HepG2 (cell line): ENCODE measurements around the gene GFER. TPM values are rescaled to one million over a fixed set of nuclear protein-coding genes. Genes with fewer than 3 reads are reported as not detected.

ENCODE experiments used
- AHR ChIP-seq: IDR thresholded peaks from 2 replicates; pipeline ENCODE4 v1.6.1; 2018; ENCODE audit warnings: missing genetic modification reagents, missing compliant biosample characterization
- KDM2A ChIP-seq: sonication (generic); formaldehyde crosslinking; IDR thresholded peaks from 2 replicates; pipeline ENCODE4 v1.4.0; 2020; ENCODE audit warnings: low read depth, missing genetic modification reagents, borderline replicate concordance
- NPAS2 ChIP-seq: sonication (generic); formaldehyde crosslinking; IDR thresholded peaks from 2 replicates; pipeline ENCODE4 v1.8.0; 2022; ENCODE audit warnings: mild to moderate bottlenecking, missing genetic modification reagents, borderline replicate concordance
- WIZ ChIP-seq: sonication (generic); formaldehyde crosslinking; IDR thresholded peaks from 2 replicates; pipeline ENCODE4 v1.5.1; 2020; ENCODE audit warnings: mild to moderate bottlenecking, missing genetic modification reagents
- ZC3H13 ChIP-seq: sonication (generic); formaldehyde crosslinking; IDR thresholded peaks from 2 replicates; pipeline ENCODE4 v1.8.1; 2023; ENCODE audit warnings: mild to moderate bottlenecking, missing genetic modification reagents, moderate library complexity
- ZNF792 ChIP-seq: IDR thresholded peaks from 2 replicates; pipeline ENCODE4 v1.6.1; 2016
- ZSCAN25 ChIP-seq: sonication (generic); formaldehyde crosslinking; IDR thresholded peaks from 2 replicates; pipeline ENCODE4 v1.8.0; 2022; ENCODE audit warnings: mild to moderate bottlenecking, missing genetic modification reagents
- polyA plus RNA-seq, 8 experiments: library from polyadenylated mRNA; depleted of rRNA in 3 of 8; stranded (reverse) in 7 of 8; unstranded in 1 of 8; fragments of >200 nt; fragmentation: Illumina TruSeq in 4 of 8; extraction: Trizol in 4 of 8; gene quantifications; 2 replicates each; pipeline versions ENCODE4 v1.2.1 to v1.2.3, GENCODE V29; 2011 to 2016; ENCODE audit warnings: low read depth in 4 of 8, missing spikeins in 1 of 8, mixed read lengths in 1 of 8; ENCODE audit not compliant: insufficient read depth in 1 of 8
- total RNA-seq, 5 experiments: library from RNA; depleted of rRNA; stranded (reverse); fragments of >200 nt; fragmentation: Illumina TruSeq; extraction: Trizol; gene quantifications; 2 replicates each; pipeline ENCODE4 v1.2.3, GENCODE V29; 2016; ENCODE audit warnings: low read depth in 1 of 5
- TF ChIP-seq, protein P1 (sequence below), 2 experiments: sonication (generic) in 1 of 2; formaldehyde crosslinking in 1 of 2; IDR thresholded peaks; 2 replicates each; pipeline versions ENCODE4 v1.4.0 to v1.6.1; 2016 to 2020; ENCODE audit warnings: borderline replicate concordance in 1 of 2, low read depth in 1 of 2, mild to moderate bottlenecking in 1 of 2, missing genetic modification reagents in 1 of 2
- TF ChIP-seq, protein P2 (sequence below): sonication (generic); formaldehyde crosslinking; IDR thresholded peaks from 2 replicates; pipeline ENCODE4 v1.8.0; 2022; ENCODE audit warnings: mild to moderate bottlenecking, missing genetic modification reagents, moderate library complexity
- TF ChIP-seq, protein P3 (sequence below): sonication (generic); formaldehyde crosslinking; IDR thresholded peaks from one replicate; pipeline ENCODE4 v1.5.1; 2020; ENCODE audit warnings: mild to moderate bottlenecking, missing genetic modification reagents; ENCODE audit errors: not compliant biosample characterization

Gene GFER
- total and polyA plus RNA-seq, 2 of the 13 experiments (the other 11 are each of a cell fraction or from before 2014, with no cell fraction given), result 28.6 to 71.7 TPM

DNA sequence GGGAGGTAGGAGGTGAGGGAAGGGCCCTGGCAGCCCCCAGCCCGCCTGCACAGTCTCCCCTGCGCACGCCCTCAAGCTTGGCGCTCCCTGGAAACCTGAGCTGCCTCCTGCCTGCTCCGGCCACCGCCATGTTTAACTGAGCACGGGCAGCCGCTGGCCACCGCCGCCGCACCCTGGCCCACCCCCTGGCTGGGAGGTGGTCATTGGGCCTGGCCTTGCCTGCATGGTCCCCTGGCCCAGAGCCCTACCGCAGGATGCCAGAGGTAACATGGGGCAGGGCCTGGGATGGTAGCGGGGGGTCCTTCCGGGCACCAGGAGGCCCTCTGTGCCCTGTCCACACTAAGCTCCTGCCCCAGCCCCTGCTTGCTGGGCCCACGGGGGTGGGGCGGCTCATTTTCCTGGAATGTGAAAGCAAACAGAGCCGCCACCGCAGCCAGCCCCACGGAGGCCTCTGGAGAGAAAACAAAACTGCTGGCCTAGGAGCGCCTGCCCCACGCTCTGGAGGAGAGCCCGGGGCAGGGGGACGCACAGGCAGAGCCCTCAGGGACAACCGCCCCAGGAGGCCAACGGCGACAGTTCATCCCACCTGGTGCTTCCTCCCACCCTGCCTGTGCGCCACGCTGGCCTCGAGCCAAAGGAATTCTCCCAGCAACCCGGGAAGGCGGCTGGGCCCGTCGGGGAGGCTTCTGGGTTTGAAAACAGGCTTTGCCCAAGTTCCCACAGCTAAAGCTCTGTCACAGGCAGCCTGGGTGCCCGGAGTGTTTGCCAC lies 51.6 kb downstream of the GFER start (continued):
- TF ChIP-seq, protein P1, sequence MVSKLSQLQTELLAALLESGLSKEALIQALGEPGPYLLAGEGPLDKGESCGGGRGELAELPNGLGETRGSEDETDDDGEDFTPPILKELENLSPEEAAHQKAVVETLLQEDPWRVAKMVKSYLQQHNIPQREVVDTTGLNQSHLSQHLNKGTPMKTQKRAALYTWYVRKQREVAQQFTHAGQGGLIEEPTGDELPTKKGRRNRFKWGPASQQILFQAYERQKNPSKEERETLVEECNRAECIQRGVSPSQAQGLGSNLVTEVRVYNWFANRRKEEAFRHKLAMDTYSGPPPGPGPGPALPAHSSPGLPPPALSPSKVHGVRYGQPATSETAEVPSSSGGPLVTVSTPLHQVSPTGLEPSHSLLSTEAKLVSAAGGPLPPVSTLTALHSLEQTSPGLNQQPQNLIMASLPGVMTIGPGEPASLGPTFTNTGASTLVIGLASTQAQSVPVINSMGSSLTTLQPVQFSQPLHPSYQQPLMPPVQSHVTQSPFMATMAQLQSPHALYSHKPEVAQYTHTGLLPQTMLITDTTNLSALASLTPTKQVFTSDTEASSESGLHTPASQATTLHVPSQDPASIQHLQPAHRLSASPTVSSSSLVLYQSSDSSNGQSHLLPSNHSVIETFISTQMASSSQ (IDR thresholded peaks at IDR 0.05; ENCODE audit: low read depth), result no peak
- TF ChIP-seq, protein P1 (CRISPR knock-in tag; IDR thresholded peaks at IDR 0.05; ENCODE audit: borderline replicate concordance), result peak; percentile 73
- TF ChIP-seq AHR (CRISPR knock-in tag), result no peak
- peak; percentile 85 for TF ChIP-seq ZNF792
- TF ChIP-seq ZC3H13 (CRISPR knock-in tag), result no peak; the same call in 1 of the 2 replicates
- 0 out of 2 replicates have a peak, but pooled peaks have one; percentile 75 for TF ChIP-seq WIZ (CRISPR knock-in tag)
- TF ChIP-seq, protein P2, sequence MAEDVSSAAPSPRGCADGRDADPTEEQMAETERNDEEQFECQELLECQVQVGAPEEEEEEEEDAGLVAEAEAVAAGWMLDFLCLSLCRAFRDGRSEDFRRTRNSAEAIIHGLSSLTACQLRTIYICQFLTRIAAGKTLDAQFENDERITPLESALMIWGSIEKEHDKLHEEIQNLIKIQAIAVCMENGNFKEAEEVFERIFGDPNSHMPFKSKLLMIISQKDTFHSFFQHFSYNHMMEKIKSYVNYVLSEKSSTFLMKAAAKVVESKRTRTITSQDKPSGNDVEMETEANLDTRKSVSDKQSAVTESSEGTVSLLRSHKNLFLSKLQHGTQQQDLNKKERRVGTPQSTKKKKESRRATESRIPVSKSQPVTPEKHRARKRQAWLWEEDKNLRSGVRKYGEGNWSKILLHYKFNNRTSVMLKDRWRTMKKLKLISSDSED (CRISPR knock-in tag), result peak; percentile 90; the same call in 1 of the 2 replicates
- 0 out of 2 replicates have a peak, but pooled peaks have one; percentile 43 for TF ChIP-seq NPAS2 (CRISPR knock-in tag)
- peak; percentile 72; the same call in 1 of the 2 replicates for TF ChIP-seq KDM2A (CRISPR knock-in tag)
- 0 out of 2 replicates have a peak, but pooled peaks have one; percentile 23 for TF ChIP-seq ZSCAN25 (CRISPR knock-in tag)
- TF ChIP-seq, protein P3, sequence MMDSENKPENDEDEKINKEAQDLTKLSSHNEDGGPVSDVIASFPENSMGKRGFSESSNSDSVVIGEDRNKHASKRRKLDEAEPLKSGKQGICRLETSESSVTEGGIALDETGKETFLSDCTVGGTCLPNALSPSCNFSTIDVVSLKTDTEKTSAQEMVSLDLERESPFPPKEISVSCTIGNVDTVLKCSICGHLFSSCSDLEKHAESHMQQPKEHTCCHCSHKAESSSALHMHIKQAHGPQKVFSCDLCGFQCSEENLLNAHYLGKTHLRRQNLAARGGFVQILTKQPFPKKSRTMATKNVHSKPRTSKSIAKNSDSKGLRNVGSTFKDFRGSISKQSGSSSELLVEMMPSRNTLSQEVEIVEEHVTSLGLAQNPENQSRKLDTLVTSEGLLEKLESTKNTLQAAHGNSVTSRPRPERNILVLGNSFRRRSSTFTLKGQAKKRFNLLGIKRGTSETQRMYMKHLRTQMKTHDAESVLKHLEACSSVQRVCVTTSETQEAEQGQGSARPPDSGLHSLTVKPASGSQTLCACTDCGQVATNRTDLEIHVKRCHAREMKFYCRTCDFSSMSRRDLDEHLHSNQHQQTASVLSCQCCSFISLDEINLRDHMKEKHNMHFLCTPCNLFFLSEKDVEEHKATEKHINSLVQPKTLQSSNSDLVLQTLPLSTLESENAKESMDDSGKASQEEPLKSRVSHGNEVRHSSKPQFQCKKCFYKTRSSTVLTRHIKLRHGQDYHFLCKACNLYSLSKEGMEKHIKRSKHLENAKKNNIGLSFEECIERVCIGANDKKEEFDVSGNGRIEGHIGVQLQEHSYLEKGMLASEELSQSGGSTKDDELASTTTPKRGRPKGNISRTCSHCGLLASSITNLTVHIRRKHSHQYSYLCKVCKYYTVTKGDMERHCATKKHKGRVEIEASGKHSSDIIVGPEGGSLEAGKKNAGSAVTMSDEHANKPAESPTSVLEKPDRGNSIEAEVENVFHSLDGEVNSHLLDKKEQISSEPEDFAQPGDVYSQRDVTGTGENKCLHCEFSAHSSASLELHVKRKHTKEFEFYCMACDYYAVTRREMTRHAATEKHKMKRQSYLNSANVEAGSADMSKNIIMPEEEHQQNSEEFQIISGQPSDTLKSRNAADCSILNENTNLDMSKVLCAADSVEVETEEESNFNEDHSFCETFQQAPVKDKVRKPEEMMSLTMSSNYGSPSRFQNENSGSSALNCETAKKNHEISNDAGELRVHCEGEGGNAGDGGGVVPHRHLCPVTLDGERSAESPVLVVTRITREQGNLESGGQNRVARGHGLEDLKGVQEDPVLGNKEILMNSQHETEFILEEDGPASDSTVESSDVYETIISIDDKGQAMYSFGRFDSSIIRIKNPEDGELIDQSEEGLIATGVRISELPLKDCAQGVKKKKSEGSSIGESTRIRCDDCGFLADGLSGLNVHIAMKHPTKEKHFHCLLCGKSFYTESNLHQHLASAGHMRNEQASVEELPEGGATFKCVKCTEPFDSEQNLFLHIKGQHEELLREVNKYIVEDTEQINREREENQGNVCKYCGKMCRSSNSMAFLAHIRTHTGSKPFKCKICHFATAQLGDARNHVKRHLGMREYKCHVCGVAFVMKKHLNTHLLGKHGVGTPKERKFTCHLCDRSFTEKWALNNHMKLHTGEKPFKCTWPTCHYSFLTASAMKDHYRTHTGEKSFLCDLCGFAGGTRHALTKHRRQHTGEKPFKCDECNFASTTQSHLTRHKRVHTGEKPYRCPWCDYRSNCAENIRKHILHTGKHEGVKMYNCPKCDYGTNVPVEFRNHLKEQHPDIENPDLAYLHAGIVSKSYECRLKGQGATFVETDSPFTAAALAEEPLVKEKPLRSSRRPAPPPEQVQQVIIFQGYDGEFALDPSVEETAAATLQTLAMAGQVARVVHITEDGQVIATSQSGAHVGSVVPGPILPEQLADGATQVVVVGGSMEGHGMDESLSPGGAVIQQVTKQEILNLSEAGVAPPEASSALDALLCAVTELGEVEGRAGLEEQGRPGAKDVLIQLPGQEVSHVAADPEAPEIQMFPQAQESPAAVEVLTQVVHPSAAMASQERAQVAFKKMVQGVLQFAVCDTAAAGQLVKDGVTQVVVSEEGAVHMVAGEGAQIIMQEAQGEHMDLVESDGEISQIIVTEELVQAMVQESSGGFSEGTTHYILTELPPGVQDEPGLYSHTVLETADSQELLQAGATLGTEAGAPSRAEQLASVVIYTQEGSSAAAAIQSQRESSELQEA (CRISPR knock-in tag), result peak; percentile 60
